HG03520 (cell line): ENCODE measurements around the gene EFNA4.
A peak's percentile ranks its signal among the peaks of the same experiment; 100 is the strongest.

ENCODE experiments used
- ATAC-seq: cut with Tn5 transposase; IDR thresholded peaks from one replicate; pipeline ENCODE4 v1.9.1; 2021; ENCODE audit warnings: mild to moderate bottlenecking, moderate library complexity; ENCODE audit not compliant: unreplicated experiment

The EFNA4 gene, protein sequence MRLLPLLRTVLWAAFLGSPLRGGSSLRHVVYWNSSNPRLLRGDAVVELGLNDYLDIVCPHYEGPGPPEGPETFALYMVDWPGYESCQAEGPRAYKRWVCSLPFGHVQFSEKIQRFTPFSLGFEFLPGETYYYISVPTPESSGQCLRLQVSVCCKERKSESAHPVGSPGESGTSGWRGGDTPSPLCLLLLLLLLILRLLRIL

DNA sequence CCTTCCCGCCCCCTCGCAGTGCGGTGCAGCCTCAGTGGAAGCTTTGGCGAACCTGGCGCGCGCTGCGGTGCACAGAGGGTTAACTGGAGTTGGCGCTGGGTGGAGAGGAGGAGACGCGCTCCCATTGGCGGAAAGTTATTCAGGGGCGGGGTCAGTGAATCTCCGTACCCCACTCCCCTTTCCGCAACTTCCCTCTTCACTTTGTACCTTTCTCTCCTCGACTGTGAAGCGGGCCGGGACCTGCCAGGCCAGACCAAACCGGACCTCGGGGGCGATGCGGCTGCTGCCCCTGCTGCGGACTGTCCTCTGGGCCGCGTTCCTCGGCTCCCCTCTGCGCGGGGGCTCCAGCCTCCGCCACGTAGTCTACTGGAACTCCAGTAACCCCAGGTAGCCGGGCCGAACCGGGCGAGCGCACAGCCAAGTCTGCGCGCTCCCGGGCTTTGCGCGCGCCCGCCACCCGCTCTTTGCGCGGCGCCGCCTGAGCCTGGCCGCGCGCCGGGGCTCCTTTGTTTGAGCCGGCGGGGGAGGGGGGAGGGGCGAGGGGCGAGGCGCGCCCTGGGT lies at the start of gene EFNA4:
Gene EFNA4 (plus strand): TSS at position 191 of the 561 bp plus-strand sequence. CDS start 84 bp downstream, at position 275.
- ATAC-seq: no peak

DNA sequence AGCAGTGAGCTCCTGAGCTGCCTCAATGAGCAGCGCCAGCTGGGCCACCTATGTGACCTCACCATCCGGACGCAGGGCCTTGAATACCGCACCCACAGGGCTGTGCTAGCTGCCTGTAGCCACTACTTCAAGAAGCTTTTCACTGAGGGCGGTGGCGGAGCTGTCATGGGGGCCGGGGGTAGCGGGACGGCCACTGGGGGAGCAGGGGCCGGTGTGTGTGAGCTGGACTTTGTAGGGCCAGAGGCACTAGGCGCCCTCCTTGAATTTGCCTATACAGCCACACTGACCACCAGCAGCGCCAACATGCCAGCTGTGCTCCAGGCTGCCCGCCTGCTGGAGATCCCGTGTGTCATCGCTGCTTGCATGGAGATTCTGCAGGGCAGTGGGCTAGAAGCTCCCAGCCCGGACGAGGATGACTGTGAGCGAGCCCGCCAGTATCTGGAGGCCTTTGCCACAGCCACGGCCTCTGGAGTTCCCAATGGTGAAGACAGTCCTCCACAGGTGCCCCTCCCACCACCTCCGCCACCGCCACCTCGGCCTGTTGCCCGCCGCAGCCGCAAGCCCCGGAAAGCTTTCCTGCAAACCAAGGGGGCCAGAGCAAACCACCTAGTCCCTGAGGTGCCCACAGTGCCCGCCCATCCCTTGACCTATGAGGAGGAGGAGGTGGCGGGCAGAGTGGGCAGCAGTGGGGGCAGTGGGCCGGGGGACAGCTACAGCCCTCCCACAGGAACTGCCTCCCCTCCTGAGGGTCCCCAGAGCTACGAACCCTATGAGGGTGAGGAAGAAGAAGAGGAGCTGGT lies 48.6 kb upstream of the EFNA4 start:
- no peak for ATAC-seq

DNA sequence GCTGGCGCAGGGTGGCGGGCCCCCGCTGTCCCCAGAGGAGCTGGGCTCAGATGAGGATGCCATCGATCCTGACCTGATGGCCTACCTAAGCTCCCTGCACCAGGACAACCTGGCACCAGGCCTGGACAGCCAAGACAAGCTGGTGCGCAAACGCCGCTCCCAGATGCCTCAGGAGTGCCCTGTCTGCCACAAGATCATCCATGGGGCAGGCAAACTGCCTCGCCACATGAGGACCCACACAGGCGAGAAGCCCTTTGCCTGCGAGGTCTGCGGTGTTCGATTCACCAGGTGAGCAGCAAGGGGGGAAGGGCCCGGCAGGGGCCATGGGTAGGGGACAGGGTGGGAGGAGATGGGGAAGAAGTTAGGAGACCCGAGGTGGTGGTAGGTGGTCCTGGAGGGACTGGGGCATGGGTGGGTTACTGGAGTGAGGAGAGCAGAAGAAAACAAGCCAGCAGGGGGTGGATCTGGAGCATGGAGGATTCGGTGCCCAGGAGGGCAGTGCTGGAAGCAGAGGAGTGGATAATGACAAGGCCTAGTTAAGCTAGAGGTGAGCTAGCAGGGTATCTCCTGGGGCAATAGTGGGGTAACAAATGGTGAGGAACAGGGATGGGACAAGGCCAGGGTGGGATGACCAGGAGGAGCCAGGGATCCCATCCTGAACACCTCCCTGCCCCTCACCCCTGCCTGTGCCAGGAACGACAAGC lies 47.9 kb upstream of the EFNA4 start:
- no peak for ATAC-seq

GRCh38 chr1:155016231-155016831 lies 47.2 kb upstream of the EFNA4 start:
- ATAC-seq: no peak

DNA sequence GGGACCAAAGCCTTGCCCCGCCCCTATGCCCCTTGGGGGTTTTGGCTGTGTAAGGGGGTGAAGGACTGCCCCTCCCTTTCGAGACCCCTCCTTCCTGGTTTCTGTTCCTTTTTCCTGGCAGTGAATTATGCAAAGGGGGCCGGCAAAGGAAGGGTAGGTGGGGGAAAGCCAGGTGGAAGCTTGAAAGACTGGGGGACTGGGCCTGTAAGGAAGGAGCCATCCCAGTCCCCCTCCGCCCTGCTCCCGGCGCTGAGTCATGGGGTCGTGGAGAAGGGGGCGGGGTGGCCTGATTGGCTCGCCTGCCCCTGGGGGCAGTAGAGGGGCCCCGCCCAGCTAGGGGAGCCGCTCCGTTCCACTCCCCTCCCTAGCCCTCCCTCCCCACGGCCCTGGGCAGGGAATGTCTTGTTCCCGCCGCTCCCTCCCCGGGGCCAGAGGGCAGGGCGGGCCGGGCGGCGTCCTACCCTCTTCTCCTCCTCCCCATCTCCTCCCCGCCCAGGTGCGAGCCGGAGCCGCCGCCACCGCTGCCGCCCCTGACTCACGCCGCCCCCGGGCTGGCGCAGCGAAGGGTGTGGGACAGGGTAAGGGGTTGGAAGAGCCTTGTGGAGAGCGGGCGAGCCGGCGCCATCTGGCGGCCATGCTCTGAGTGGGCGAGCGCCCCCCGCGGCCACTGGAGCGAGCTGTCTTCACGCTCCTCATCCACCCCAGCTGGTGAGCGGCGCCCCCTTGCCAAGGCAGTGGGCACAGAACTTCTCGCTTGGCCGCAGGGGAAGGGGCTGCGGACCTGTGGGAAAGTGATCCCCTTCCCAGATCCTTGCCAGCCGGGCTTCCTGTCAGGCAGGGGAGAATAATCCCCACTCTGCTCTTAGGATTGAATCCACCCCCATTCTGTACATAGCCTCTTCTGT lies 46.2 kb upstream of the EFNA4 start:
- ATAC-seq: peak; percentile 63

GRCh38 chr1:155017946-155018316 lies 45.6 kb upstream of the EFNA4 start:
- ATAC-seq: no peak

DNA sequence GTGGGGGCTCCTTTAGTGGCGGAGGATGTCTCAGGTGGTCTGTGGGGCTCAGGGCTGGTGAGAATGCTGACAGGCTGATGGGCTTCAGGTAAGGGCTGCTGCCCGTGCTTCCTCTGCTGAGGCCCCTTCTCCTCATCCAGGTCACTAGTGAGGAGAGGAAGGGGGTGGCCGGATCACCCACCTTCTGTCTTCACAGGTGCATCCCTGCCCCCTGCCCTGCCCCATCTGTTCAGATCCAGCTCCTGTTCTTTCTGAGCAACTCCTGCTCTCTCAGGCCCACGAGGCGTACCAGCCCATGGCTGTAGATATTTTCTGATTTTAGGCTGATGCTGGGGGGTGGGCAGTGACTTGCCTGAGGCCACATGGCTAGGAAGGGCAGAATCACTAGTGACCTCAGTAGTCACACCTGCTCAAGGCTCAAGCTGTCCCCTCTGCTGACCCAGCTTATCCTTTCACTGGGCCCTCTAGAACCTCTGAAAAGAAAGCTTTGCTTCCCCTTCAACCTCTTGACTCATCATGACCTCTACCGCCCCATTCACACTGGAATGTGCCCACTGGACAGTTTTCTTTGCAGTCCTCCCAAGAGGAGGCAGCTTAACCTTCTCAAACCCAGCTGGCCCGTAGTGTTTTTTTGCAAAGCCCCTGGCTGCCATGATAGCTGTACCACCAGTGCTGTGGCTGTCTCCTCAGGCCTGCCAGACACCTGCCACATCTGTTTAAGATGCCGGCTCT lies 44.8 kb upstream of the EFNA4 start:
- ATAC-seq: no peak

- no peak for ATAC-seq
These were observed 43.9 kb upstream of the EFNA4 start for GRCh38 chr1:155019377-155020245.

DNA sequence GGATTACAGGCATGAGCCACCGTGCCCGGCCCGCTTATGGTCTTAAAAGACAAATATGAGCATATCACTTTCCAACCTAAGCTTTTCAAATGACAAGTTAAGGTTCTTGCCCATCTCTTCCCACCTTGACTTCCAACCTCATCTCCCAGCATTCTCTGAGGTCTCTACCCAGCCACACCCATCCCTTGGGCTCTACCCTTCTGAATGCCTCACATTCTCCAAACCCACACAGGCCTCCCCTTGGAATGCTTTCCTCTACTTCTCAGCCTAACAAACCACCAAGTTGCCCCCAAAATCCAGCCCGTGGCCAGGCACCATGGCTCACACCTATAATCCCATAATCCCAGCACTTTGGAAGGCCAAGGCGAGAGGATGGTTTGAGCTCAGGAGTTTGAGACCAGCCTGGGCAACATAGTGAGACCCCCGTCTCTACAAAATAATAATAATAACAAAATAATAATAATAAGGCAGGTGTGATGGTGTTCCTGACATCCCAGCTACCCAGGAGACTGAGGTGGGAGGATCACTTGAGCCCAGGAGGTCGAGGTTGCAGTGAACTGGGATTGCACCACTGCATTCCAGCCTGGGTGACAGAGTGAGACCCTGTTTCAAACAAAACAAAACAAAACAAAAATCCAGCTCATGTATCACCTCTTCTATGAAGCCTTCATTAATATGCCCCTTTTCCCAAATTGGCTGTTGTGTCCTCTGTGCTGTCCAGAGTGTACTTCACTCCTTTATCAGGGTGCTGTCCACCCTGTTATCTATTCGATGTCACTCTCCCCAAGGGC lies 41.2 kb upstream of the EFNA4 start:
- no peak for ATAC-seq

DNA sequence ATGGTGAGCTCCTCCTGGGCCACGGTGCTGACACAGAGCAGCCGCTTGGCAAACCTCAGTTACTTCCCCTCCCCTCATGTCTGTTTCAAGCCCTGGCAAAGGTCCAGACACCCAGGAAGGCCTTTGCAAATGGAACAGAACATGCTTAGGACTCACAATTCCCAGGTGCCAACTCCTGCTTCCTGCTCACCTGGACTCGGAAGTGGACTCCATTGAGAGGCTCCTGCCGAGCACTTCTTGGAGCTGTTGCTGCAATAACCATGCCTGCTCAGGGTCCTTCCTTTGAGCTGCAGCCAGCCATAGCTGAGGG lies 40.7 kb upstream of the EFNA4 start:
- no peak for ATAC-seq

- ATAC-seq: no peak
These were observed 39.9 kb upstream of the EFNA4 start for GRCh38 chr1:155023627-155024026.

- no peak for ATAC-seq
These were observed 39.2 kb upstream of the EFNA4 start for GRCh38 chr1:155024315-155024714.

DNA sequence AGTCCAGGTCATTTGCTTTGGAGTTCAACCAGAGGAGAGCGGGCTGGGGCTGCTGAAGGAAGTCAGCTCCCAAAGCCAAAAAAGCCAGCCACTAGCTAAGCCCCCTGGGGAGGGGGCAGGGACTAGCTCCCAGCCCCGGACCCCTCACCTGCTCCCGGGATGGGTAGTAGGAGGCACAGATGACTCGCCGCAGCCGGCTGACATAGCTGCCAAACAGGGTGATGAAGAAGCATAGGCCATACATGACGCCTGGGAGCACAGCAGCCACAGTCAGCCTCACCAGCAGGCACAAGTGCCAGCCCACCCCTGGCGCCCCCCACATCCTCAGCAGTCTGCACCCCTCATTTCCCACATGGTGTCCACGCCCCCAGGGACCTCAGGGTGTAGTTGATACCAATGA lies 37.4 kb upstream of the EFNA4 start:
- ATAC-seq: no peak

DNA sequence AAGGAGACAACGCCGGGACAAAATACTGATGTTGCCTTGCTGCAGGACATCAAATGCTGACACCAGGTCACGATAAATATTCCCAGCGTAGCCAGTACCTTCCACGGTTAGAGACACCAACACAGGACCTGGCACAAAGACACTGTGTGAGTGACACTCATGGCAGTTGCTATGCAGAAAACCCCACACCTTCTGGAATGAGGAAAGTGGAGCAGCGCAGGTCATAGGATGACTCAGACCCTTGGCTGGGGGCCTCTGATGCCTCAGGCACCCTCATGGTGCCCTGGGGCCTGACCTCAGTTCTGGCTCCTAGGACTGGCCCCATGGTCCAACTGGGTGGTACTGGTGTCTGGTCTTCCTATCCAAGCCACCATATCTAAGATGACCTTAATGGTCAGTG lies 37.0 kb upstream of the EFNA4 start:
- ATAC-seq: no peak

DNA sequence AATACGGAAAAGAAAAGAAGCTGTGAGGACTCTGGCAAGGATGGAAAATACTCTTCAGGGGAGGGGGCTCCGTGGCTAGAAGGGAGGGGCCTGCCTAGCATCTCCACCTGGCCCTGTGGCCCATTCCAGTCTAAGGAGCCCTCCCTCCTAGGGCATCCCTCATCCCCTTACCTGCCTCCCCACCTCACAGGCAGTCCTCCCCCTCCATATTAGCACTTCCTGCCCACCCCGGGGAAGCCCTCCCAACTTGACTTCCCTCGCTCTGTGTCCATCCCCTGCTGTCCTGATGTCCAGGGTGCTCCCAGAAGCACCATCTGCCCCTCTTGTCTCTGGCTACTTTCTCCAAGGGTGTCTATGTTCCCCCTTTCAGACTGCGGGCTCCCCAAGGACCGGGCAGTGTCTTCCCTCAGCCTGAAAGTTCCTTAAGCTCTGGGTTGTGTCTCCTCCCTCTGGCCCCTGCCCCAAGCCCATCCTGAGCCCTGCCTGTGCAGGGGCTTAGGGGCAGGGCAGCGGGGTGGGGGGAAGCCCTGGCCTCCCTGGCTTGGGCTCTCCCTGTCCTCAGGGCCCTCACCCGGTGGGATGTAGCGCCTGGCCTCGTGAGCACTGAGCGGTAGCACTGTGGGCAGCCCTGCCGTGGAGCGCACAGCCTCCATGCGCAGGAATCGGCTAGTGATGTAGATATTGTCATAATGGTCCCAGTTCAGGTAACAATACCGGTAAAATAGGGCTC lies 33.9 kb upstream of the EFNA4 start:
- no peak for ATAC-seq

GRCh38 chr1:155030243-155030795 lies 33.2 kb upstream of the EFNA4 start:
- ATAC-seq: no peak

DNA sequence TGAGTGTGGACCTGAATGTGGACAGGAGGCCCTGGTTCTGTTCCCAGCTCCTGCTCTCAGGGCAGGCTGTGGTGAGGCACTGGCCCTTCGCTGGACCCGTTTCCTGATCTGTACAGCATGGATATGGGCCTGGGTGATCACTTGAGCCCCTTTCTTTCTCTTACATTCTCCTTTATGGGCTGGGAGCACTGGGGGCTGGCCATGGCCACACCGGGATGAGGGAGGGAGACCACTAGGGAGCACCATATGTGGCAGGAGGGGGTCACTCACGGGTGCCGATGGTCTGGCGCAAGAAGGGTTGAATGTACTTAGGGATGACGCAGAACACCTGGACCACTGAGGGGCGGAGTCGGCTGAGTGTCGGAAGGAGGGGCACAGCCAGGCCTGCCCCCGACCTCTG lies 32.6 kb upstream of the EFNA4 start:
- ATAC-seq: no peak
